Measurements from ENCODE around the gene EP300. TPM values are rescaled to one million over a fixed set of nuclear protein-coding genes. Genes with fewer than 3 reads are reported as not detected.
A peak's percentile ranks its signal among the peaks of the same experiment; 100 is the strongest.

The EP300 gene
- total RNA-seq, 1 donor from 2014 or later: 30.0 TPM

DNA sequence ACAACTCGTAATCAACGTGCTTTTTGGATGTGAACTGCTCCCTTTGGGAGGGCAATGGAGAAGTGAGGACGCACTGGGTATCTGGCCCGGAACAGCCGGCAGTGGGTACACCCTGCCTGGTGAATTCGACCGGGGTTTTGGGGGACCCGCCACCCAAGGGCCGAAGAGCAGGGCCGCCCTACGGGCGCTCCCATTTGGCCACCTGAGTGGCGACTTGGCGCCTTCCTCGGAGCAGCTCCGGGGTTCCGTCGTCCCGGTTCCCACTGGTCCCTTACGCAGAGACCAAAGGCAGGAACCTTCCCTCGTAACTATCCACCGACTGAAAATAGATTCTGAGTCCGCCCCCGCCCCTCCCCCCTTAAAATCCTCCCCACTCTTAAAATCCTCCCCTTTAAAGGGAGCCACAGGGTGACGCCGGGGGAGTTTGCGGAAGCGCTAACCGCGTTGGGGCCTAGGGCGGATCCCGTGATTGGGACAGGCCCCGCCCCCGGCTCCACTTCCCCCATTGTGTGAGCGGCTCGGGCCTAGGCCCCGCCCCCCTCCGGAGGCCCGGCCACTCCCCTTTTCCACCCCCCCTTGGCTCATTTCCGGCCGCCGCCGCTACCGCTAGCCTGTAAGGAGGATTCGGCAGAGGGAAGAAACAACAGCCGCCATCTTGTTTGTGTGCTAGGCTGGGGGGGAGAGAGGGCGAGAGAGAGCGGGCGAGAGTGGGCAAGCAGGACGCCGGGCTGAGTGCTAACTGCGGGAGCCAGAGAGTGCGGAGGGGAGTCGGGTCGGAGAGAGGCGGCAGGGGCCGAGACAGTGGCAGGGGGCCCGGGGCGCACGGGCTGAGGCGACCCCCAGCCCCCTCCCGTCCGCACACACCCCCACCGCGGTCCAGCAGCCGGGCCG, 1.0 kb upstream of the EP300 start:
- TF ChIP-seq, protein P1, sequence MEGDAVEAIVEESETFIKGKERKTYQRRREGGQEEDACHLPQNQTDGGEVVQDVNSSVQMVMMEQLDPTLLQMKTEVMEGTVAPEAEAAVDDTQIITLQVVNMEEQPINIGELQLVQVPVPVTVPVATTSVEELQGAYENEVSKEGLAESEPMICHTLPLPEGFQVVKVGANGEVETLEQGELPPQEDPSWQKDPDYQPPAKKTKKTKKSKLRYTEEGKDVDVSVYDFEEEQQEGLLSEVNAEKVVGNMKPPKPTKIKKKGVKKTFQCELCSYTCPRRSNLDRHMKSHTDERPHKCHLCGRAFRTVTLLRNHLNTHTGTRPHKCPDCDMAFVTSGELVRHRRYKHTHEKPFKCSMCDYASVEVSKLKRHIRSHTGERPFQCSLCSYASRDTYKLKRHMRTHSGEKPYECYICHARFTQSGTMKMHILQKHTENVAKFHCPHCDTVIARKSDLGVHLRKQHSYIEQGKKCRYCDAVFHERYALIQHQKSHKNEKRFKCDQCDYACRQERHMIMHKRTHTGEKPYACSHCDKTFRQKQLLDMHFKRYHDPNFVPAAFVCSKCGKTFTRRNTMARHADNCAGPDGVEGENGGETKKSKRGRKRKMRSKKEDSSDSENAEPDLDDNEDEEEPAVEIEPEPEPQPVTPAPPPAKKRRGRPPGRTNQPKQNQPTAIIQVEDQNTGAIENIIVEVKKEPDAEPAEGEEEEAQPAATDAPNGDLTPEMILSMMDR (conservative IDR thresholded peaks at IDR 0.05; ENCODE audit: low read depth, low read length): no peak
- DNase-seq (ENCODE audit: low read depth): peak; percentile 78
- H3K4me3 ChIP-seq (ENCODE audit: low read depth, low read length): peak overlapping the region; percentile 91

- peak overlapping the region; percentile 91 for H3K4me3 ChIP-seq (ENCODE audit: low read depth, low read length)
- TF ChIP-seq, protein P1 (conservative IDR thresholded peaks at IDR 0.05; ENCODE audit: low read depth, low read length): no peak
- DNase-seq (ENCODE audit: low read depth): no peak
Measured at GRCh38 chr22:41092847-41093411, 537 bp downstream of the EP300 start.

- H3K4me3 ChIP-seq (ENCODE audit: low read depth, low read length): peak overlapping the region; percentile 91
- TF ChIP-seq, protein P1 (conservative IDR thresholded peaks at IDR 0.05; ENCODE audit: low read depth, low read length): no peak
- DNase-seq (ENCODE audit: low read depth): no peak
Measured at GRCh38 chr22:41094041-41094593, 1.7 kb downstream of the EP300 start.

DNA sequence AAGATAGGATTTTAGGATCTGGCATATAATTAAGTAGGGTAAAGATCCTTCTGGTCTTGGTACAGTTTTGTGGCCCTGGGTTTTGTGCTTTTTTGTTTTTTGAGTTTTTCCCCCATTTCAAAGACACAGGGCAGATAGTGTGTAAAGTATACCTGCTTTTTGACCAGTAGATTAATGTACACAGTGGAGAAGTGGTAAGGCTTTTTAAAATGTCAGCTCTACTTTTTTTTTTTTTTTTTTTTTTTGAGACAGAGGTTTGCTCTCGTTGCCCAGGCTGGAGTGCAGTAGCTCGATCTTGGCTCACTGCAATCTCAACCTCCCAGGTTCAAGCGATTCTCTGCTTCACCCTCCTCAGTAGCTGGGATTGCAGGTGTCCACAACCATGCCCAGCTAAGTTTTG, 4.0 kb downstream of the EP300 start:
- H3K4me3 ChIP-seq (ENCODE audit: low read depth, low read length): no peak overlapping the region
- DNase-seq (ENCODE audit: low read depth): no peak

DNA sequence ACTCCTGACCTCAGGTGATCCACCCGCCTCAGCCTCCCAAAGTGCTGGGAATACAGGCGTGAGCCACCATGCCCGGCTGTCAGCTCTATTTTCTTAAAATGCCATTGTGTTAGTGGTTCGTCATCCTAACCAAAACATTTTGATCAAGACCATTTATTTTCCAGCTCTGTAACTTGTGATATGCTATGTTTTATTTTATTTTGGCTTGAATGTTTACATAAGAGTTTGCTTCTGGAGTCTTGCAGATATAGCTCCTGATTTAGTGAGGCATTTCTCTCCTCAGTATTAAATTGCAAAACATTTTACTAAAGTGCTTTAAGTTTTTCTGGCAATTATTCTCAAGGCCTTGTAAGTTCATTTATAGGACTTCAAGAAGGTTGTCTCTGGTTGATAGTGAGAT, 4.4 kb downstream of the EP300 start:
- no peak overlapping the region for H3K4me3 ChIP-seq (ENCODE audit: low read depth, low read length)
- TF ChIP-seq, protein P1 (conservative IDR thresholded peaks at IDR 0.05; ENCODE audit: low read depth, low read length): no peak
- DNase-seq (ENCODE audit: low read depth): no peak

More for the DNA sequence above, 4.0 kb downstream of the EP300 start:
- TF ChIP-seq, protein P1 (conservative IDR thresholded peaks at IDR 0.05; ENCODE audit: low read depth, low read length): no peak

DNA sequence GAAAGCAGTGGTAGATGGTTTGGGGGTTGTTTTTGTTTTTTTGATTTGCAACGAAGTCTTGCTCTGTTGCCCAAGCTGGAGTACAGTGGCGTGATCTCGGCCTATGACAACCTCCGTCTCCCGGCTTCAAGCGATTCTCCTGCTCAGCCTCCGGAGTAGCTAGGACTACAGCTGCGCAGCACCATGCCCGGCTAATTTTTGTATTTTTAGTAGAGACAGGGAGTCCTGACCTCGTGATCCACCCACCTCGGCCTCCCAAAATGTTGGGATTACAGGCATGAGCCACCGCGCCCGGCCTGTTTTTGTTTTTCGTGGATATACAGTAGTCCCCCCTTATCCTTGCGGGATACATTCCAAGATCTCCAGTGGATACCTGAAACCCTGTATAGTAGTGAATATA, 6.6 kb downstream of the EP300 start:
- TF ChIP-seq, protein P1 (conservative IDR thresholded peaks at IDR 0.05; ENCODE audit: low read depth, low read length): no peak
- no peak for DNase-seq (ENCODE audit: low read depth)
- H3K4me3 ChIP-seq (ENCODE audit: low read depth, low read length): no peak overlapping the region
